HEK293 (cell line): ENCODE measurements around the gene MTG1.

Experiments used
- CTCF ChIA-PET: fragments of 350-600 bp; formaldehyde crosslinking; extraction: SDS; loops from one replicate; lab custom pipeline; 2021; ENCODE audit warnings: antibody characterized with exemption; lab: Yijun Ruan, JAX
- POLR2A ChIA-PET: fragments of 300-600 bp; formaldehyde crosslinking; extraction: SDS; loops from one replicate; lab custom pipeline; 2020; ENCODE audit warnings: antibody characterized with exemption, inconsistent platforms; lab: Yijun Ruan, JAX
- H3K27ac ChIP-seq: fragments of 200-500 bp; sonication (Bioruptor generic); 2 replicates; pipeline ENCODE4 v1.5.1; 2014; ENCODE audit warnings: low read depth, low read length, control low read depth, inconsistent platforms; ENCODE audit errors: extremely low read depth
- H3K36me3 ChIP-seq, 2 experiments: fragments of 200-500 bp in 1 of 2; sonication (Bioruptor generic) in 1 of 2; 1 replicate in 1 of 2; 2 replicates in 1 of 2; pipeline ENCODE4 v1.5.1; 2014 to 2017; ENCODE audit warnings: inconsistent platforms in 2 of 2, low read length in 2 of 2; ENCODE audit not compliant: control insufficient read depth in 2 of 2, insufficient read depth in 1 of 2
- H3K4me1 ChIP-seq: fragments of 200-500 bp; sonication (Bioruptor generic); 2 replicates; pipeline ENCODE4 v1.5.1; 2014; ENCODE audit warnings: mild to moderate bottlenecking, low read length, inconsistent platforms; ENCODE audit not compliant: control insufficient read depth, insufficient read depth
- H3K4me3 ChIP-seq: 2 replicates; pipeline ENCODE4 v1.5.1; 2011; ENCODE audit warnings: low read depth, mild to moderate bottlenecking, control low read depth, low read length, moderate library complexity
- H3K9me3 ChIP-seq: fragments of 200-500 bp; sonication (Bioruptor generic); 2 replicates; pipeline ENCODE4 v1.5.1; 2014; ENCODE audit warnings: low read depth, low read length, inconsistent platforms; ENCODE audit not compliant: control insufficient read depth, insufficient read depth
- GLIS1 ChIP-seq: fragments of 450-650 bp; formaldehyde crosslinking; IDR thresholded peaks from 2 replicates; pipeline ENCODE4 v1.5.1; 2016; ENCODE audit warnings: missing biosample characterization, missing genetic modification characterization
- MYNN ChIP-seq: fragments of 450-650 bp; formaldehyde crosslinking; IDR thresholded peaks from 2 replicates; pipeline ENCODE4 v1.5.1; 2016; ENCODE audit warnings: missing biosample characterization, missing genetic modification characterization, borderline replicate concordance
- SCRT1 ChIP-seq: fragments of 450-650 bp; formaldehyde crosslinking; IDR thresholded peaks from 2 replicates; pipeline ENCODE4 v1.5.1; 2016; ENCODE audit warnings: missing biosample characterization, missing genetic modification characterization, borderline replicate concordance
- SETDB1 ChIP-seq: IDR thresholded peaks from one replicate; pipeline ENCODE4 v1.6.1; 2017; ENCODE audit warnings: mild to moderate bottlenecking, low read length, moderate library complexity, mixed read lengths; ENCODE audit not compliant: insufficient read length
- YY2 ChIP-seq: fragments of 450-650 bp; formaldehyde crosslinking; IDR thresholded peaks from 2 replicates; pipeline ENCODE4 v1.5.1; 2016; ENCODE audit warnings: missing biosample characterization, missing genetic modification characterization
- ZFHX2 ChIP-seq: fragments of 450-650 bp; formaldehyde crosslinking; conservative IDR thresholded peaks from 2 replicates; pipeline ENCODE4 v1.5.1; 2016; ENCODE audit warnings: missing biosample characterization, missing genetic modification characterization
- ZIC2 ChIP-seq: fragments of 450-650 bp; formaldehyde crosslinking; IDR thresholded peaks from 2 replicates; pipeline ENCODE4 v1.5.1; 2016; ENCODE audit warnings: missing biosample characterization, missing genetic modification characterization
- ZNF146 ChIP-seq: fragments of 450-650 bp; formaldehyde crosslinking; IDR thresholded peaks from 2 replicates; pipeline ENCODE4 v1.5.1; 2016; ENCODE audit warnings: missing biosample characterization, missing genetic modification characterization
- ZNF169 ChIP-seq: fragments of 450-650 bp; formaldehyde crosslinking; IDR thresholded peaks from 2 replicates; pipeline ENCODE4 v1.5.1; 2016; ENCODE audit warnings: missing biosample characterization, missing genetic modification characterization
- ZNF174 ChIP-seq: fragments of 450-650 bp; formaldehyde crosslinking; IDR thresholded peaks from 2 replicates; pipeline ENCODE4 v1.5.0; 2017; ENCODE audit warnings: missing biosample characterization, mild to moderate bottlenecking, missing genetic modification characterization
- ZNF292 ChIP-seq: fragments of 450-650 bp; formaldehyde crosslinking; IDR thresholded peaks from 2 replicates; pipeline ENCODE4 v1.5.1; 2016; ENCODE audit warnings: low read depth, missing biosample characterization, missing genetic modification characterization, borderline replicate concordance
- ZNF324 ChIP-seq: fragments of 450-650 bp; formaldehyde crosslinking; IDR thresholded peaks from 2 replicates; pipeline ENCODE4 v1.5.1; 2016; ENCODE audit warnings: missing biosample characterization, missing genetic modification characterization
- ZNF423 ChIP-seq: fragments of 450-650 bp; formaldehyde crosslinking; IDR thresholded peaks from 2 replicates; pipeline ENCODE4 v1.5.1; 2016; ENCODE audit warnings: missing biosample characterization, missing genetic modification characterization
- ZNF600 ChIP-seq: fragments of 450-650 bp; formaldehyde crosslinking; IDR thresholded peaks from 2 replicates; pipeline ENCODE4 v1.5.1; 2016; ENCODE audit warnings: missing biosample characterization, missing genetic modification characterization
- TF ChIP-seq, protein P1 (sequence below): fragments of 450-650 bp; formaldehyde crosslinking; IDR thresholded peaks from 2 replicates; pipeline ENCODE4 v1.5.1; 2016; ENCODE audit warnings: missing biosample characterization, missing genetic modification characterization
- TF ChIP-seq, protein P2 (sequence below): fragments of 450-650 bp; formaldehyde crosslinking; IDR thresholded peaks from 2 replicates; pipeline ENCODE4 v1.5.1; 2016; ENCODE audit warnings: missing biosample characterization, missing genetic modification characterization
- TF ChIP-seq, protein P3 (sequence below): fragments of 450-650 bp; formaldehyde crosslinking; IDR thresholded peaks from 2 replicates; pipeline ENCODE4 v1.5.1; 2016; ENCODE audit warnings: missing biosample characterization, missing genetic modification characterization
- TF ChIP-seq, protein P4 (sequence below): fragments of 450-650 bp; formaldehyde crosslinking; IDR thresholded peaks from 2 replicates; pipeline ENCODE4 v1.5.1; 2017; ENCODE audit warnings: missing biosample characterization, missing genetic modification characterization
- TF ChIP-seq, protein P5 (sequence below): fragments of 450-650 bp; formaldehyde crosslinking; IDR thresholded peaks from 2 replicates; pipeline ENCODE4 v1.5.1; 2016; ENCODE audit warnings: missing biosample characterization, missing genetic modification characterization

The MTG1 gene

DNA sequence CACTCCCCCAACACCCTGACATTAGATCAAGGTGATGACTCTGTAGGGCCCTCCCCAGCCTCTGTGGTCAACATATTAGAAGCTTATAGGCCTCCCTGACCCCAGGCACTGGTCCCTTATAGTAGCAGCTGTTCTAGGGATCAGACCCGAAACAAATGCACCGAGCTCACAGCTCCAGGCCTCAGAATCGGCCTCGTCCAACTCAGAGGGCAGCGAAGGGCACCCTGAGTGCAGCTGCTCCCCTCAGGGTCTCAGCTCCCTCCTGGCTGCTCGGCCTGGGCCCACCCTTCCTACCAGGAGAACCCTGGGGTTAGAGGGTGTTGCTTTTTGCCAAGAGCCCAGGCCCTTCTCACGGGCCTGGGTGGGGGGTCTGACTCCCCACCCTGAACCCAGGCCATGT is 25.8 kb upstream of the MTG1 start:
- Histone ChIP-seq H3K9me3 (no peaks in the 10 kb centered on the region), H3K4me1 (no peaks in the 10 kb centered on the region), H3K4me3 (no peak overlapping the region), H3K36me3 (peaks cover 0 to 67% of the 10 kb centered on the region in 2 experiments; a peak in 2 of 3 replicates), H3K27ac (no peak overlapping the region)
- ChIA-PET CTCF (interaction anchor here (0.8 kb wide), 1 partner anchor 39 kb away, joined by 3 read pairs; no protein-coding TSS in a partner anchor), POLR2A (interaction anchor here (1.4 kb wide), 1 partner anchor 10 kb away, joined by 5 read pairs; no protein-coding TSS in a partner anchor)
- TF ChIP-seq, protein P1, sequence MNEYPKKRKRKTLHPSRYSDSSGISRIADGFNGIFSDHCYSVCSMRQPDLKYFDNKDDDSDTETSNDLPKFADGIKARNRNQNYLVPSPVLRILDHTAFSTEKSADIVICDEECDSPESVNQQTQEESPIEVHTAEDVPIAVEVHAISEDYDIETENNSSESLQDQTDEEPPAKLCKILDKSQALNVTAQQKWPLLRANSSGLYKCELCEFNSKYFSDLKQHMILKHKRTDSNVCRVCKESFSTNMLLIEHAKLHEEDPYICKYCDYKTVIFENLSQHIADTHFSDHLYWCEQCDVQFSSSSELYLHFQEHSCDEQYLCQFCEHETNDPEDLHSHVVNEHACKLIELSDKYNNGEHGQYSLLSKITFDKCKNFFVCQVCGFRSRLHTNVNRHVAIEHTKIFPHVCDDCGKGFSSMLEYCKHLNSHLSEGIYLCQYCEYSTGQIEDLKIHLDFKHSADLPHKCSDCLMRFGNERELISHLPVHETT (tag by site-specific recombination), result no peak
- no peak for TF ChIP-seq YY2 (tag by site-specific recombination)

DNA sequence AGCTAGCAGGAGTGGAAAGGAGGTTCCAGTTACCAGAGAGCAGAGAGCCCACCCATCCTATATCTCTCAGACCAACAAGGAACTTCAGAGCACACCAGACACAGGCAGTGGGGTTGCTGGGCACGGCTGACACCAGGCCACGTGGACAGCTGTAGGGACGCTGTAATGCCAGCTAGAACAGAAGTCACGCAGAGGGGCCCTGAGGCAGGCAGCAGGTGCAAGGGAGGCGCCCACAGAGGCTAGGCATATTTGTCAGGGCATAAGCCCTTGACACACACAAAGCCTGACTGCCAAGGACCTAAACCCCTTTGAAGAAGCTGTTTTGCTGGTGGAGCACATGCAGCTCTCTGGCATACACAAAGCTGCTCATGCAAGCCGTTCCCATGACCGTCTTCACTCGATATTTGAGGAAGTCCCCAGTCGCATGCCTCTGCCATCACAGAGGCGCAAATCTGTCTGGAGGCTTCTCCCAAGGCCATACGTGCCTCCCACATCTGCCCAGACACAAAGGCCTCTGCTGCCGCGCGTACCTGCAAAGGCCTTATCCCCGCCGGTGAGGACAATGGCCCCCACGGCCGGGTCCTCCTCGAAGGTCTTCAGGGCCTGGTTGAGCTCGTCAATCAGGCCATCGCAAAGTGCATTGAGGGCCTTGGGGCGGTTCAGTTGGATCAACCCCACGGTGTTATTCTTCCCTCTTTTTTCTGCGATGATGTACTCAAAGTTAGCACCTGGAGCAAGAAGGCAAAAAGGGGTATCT is 23.7 kb upstream of the MTG1 start:
- no peak overlapping the region for H3K27ac ChIP-seq
- H3K4me3 ChIP-seq, result no peak overlapping the region
- H3K4me1 ChIP-seq, result peaks cover 3% of the 10 kb centered on the region
- CTCF ChIA-PET, result no interaction called here
- H3K9me3 ChIP-seq, result no peaks in the 10 kb centered on the region
- TF ChIP-seq ZNF600 (tag by site-specific recombination) (no peak), ZNF174 (no peak), SCRT1 (tag by site-specific recombination) (no peak), ZNF423 (tag by site-specific recombination) (no peak), ZNF146 (tag by site-specific recombination) (no peak), GLIS1 (no peak)
- TF ChIP-seq, protein P2, sequence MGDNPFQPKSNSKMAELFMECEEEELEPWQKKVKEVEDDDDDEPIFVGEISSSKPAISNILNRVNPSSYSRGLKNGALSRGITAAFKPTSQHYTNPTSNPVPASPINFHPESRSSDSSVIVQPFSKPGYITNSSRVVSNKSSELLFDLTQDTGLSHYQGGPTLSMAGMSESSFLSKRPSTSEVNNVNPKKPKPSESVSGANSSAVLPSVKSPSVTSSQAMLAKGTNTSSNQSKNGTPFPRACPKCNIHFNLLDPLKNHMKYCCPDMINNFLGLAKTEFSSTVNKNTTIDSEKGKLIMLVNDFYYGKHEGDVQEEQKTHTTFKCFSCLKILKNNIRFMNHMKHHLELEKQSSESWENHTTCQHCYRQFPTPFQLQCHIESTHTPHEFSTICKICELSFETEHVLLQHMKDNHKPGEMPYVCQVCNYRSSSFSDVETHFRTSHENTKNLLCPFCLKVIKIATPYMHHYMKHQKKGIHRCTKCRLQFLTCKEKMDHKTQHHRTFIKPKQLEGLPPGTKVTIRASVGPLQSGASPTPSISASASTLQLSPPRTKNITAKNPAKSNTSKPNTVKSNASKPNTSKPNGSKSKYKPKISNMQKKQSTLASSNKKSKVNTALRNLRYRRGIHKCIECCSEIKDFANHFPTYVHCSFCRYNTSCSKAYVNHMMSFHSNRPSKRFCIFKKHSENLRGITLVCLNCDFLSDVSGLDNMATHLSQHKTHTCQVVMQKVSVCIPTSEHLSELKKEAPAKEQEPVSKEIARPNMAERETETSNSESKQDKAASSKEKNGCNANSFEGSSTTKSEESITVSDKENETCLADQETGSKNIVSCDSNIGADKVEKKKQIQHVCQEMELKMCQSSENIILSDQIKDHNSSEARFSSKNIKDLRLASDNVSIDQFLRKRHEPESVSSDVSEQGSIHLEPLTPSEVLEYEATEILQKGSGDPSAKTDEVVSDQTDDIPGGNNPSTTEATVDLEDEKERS (tag by site-specific recombination), result no peak
- POLR2A ChIA-PET, result interaction anchor here (1.4 kb wide), 2 partner anchors 13 to 16 kb away, joined by 3 to 4 read pairs; no protein-coding TSS in a partner anchor
- H3K36me3 ChIP-seq, result peaks cover 0 to 55% of the 10 kb centered on the region in 2 experiments; a peak in 1 of 3 replicates

DNA sequence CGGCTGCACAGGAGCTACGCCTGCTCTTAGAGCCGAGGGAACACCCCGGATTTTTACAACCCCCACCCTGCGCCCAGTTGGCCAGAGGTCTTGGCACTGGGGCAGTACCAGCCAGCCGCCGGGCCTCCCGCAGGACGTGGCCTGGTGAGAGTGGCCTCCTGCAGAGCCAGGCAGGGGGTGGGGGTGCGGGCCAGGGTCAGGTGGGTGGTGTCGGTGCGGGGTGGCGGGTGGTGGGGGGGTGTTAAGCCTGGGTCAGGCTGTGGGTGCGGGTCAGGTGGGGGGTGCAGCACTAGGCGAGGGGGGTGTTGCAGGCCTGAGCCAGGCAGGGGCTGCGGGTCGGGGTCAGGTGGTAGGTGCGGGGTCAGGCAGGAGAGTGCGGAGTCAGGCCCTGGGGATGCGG is 21.4 kb upstream of the MTG1 start:
- Histone ChIP-seq H3K4me1 (peaks cover 9% of the 10 kb centered on the region), H3K9me3 (no peaks in the 10 kb centered on the region), H3K27ac (no peak overlapping the region), H3K4me3 (peak overlapping the region; percentile 91), H3K36me3 (peaks cover 0 to 36% of the 10 kb centered on the region in 2 experiments; a peak in 1 of 3 replicates)
- POLR2A ChIA-PET, result interaction anchor here (0.5 to 2.2 kb wide), 4 partner anchors 11 to 805 kb away, joined by 5 to 16 read pairs (median 7); no protein-coding TSS in a partner anchor
- CTCF ChIA-PET, result interaction anchor here (0.7 to 1.0 kb wide), 3 partner anchors 11 to 16 kb away, joined by 3 read pairs; no protein-coding TSS in a partner anchor
- TF ChIP-seq, protein P3, sequence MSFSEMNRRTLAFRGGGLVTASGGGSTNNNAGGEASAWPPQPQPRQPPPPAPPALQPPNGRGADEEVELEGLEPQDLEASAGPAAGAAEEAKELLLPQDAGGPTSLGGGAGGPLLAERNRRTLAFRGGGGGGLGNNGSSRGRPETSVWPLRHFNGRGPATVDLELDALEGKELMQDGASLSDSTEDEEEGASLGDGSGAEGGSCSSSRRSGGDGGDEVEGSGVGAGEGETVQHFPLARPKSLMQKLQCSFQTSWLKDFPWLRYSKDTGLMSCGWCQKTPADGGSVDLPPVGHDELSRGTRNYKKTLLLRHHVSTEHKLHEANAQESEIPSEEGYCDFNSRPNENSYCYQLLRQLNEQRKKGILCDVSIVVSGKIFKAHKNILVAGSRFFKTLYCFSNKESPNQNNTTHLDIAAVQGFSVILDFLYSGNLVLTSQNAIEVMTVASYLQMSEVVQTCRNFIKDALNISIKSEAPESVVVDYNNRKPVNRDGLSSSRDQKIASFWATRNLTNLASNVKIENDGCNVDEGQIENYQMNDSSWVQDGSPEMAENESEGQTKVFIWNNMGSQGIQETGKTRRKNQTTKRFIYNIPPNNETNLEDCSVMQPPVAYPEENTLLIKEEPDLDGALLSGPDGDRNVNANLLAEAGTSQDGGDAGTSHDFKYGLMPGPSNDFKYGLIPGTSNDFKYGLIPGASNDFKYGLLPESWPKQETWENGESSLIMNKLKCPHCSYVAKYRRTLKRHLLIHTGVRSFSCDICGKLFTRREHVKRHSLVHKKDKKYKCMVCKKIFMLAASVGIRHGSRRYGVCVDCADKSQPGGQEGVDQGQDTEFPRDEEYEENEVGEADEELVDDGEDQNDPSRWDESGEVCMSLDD (tag by site-specific recombination), result no peak
- TF ChIP-seq MYNN (tag by site-specific recombination) (no peak), ZNF292 (tag by site-specific recombination) (no peak), GLIS1 (peak; percentile 80), SETDB1 (no peak), ZNF169 (tag by site-specific recombination) (no peak), ZIC2 (peak; percentile 45; the same call in 1 of the 2 replicates), ZNF324 (tag by site-specific recombination) (no peak), ZFHX2 (tag by site-specific recombination) (no peak), YY2 (tag by site-specific recombination) (no peak)
- TF ChIP-seq, protein P4, sequence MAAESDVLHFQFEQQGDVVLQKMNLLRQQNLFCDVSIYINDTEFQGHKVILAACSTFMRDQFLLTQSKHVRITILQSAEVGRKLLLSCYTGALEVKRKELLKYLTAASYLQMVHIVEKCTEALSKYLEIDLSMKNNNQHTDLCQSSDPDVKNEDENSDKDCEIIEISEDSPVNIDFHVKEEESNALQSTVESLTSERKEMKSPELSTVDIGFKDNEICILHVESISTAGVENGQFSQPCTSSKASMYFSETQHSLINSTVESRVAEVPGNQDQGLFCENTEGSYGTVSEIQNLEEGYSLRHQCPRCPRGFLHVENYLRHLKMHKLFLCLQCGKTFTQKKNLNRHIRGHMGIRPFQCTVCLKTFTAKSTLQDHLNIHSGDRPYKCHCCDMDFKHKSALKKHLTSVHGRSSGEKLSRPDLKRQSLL (tag by site-specific recombination), result no peak
- TF ChIP-seq, protein P5, sequence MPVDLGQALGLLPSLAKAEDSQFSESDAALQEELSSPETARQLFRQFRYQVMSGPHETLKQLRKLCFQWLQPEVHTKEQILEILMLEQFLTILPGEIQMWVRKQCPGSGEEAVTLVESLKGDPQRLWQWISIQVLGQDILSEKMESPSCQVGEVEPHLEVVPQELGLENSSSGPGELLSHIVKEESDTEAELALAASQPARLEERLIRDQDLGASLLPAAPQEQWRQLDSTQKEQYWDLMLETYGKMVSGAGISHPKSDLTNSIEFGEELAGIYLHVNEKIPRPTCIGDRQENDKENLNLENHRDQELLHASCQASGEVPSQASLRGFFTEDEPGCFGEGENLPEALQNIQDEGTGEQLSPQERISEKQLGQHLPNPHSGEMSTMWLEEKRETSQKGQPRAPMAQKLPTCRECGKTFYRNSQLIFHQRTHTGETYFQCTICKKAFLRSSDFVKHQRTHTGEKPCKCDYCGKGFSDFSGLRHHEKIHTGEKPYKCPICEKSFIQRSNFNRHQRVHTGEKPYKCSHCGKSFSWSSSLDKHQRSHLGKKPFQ, result no peak
